Measurements from ENCODE around the gene P2RX3. TPM values are rescaled to one million over a fixed set of nuclear protein-coding genes. Genes with fewer than 3 reads are reported as not detected.

P2RX3 gene
- total and polyA plus RNA-seq, 10 of the 15 experiments (the other 5 are each of a cell fraction or from before 2014, with no cell fraction given), result 0.05 to 0.12 TPM; not detected in 8

- CTCF ChIA-PET, result interaction anchor here (0.6 to 2.3 kb wide), 4 partner anchors 11 to 326 kb away, joined by 3 to 9 read pairs (median 3); no protein-coding TSS in a partner anchor
- no peak overlapping the region for H3K4me3 ChIP-seq
- H3K27me3 ChIP-seq (replicated peaks in 1 of 2; ENCODE audit: control insufficient read depth in 2 of 2, insufficient read depth in 2 of 2, low read length in 1 of 2), result no peaks in the 10 kb centered on the region
- H3K36me3 ChIP-seq (ENCODE audit: control insufficient read depth in 2 of 2, insufficient read depth in 2 of 2, low read length in 1 of 2), result peaks cover 8 to 11% of the 10 kb centered on the region in 2 experiments; a peak in 3 of 4 replicates
- H4K20me1 ChIP-seq (ENCODE audit: control insufficient read depth, insufficient read depth), result no peaks in the 10 kb centered on the region
- H3K79me2 ChIP-seq (ENCODE audit: control insufficient read depth, insufficient read depth, low read length), result no peaks in the 10 kb centered on the region
- in situ Hi-C loops (cut with MboI), result no loop called here
- BruUV-seq (replicated peaks), result TSS peak; percentile 43
- H3K9ac ChIP-seq (ENCODE audit: control insufficient read depth, insufficient read depth, low read length), result no peak overlapping the region
- no peak overlapping the region for H3K27ac ChIP-seq (ENCODE audit: control insufficient read depth, insufficient read depth)
- RAD21 ChIA-PET (ENCODE audit: unreplicated experiment), result interaction anchor here (0.6 to 1.7 kb wide), 6 partner anchors 10 to 208 kb away, joined by 3 to 8 read pairs (median 3); partner anchors contain the start of gene TIMM10
- intact Hi-C loops (cut with micrococcal nuclease; ENCODE audit: unreplicated experiment), result no loop called here
- H3K4me1 ChIP-seq (ENCODE audit: control insufficient read depth, insufficient read depth, low read length), result peaks cover 22% of the 10 kb centered on the region
- FAIRE-seq (no peak), DNase-seq (ENCODE audit: low read depth, low spot score) (no peak), ATAC-seq (peak; percentile 45)
- POLR2A ChIA-PET, result interaction anchor here (0.6 to 1.6 kb wide), 5 partner anchors 13 to 105 kb away, joined by 3 to 4 read pairs (median 3); partner anchors contain the start of gene SSRP1
- SMC1A ChIA-PET (ENCODE audit: uncharacterized antibody, unreplicated experiment), result interaction anchor here (1.2 to 2.4 kb wide), 2 partner anchors 9 to 11 kb away, joined by 3 to 9 read pairs; no protein-coding TSS in a partner anchor
- no peak overlapping the region for H2AFZ ChIP-seq (ENCODE audit: control insufficient read depth, low read depth, low read length)
- no peaks in the 10 kb centered on the region for H3K9me3 ChIP-seq (replicated peaks; ENCODE audit: control insufficient read depth, insufficient read depth, low read length)
- TF ChIP-seq RELB (IDR thresholded peaks at IDR 0.05; ENCODE audit: low read depth), result peak; percentile 73
- peak; percentile 64 to 70 for TF ChIP-seq IKZF2 (IDR thresholded peaks at IDR 0.05)
- 0 out of 2 replicates have a peak, but pooled peaks have one; percentile 17 for TF ChIP-seq HDGF (IDR thresholded peaks at IDR 0.05)
- 0 out of 2 replicates have a peak, but pooled peaks have one; percentile 23 for TF ChIP-seq SMARCA5 (IDR thresholded peaks at IDR 0.05)
- TF ChIP-seq ZNF384 (IDR thresholded peaks at IDR 0.05; ENCODE audit: borderline replicate concordance, low read depth, low read length), result no peak
- TF ChIP-seq PRDM15 (CRISPR knock-in tag; IDR thresholded peaks at IDR 0.05), result no peak
- no peak for TF ChIP-seq SRF (IDR thresholded peaks at IDR 0.05; ENCODE audit: low read depth in 2 of 2, low read length in 2 of 2)
- TF ChIP-seq IKZF1 (conservative IDR thresholded peaks at IDR 0.05), result peak; percentile 68
- no peak for TF ChIP-seq MXI1 (IDR thresholded peaks at IDR 0.05; ENCODE audit: low read depth, low read length)
- no peak for TF ChIP-seq BMI1 (IDR thresholded peaks at IDR 0.05; ENCODE audit: borderline replicate concordance)
- TF ChIP-seq NBN (IDR thresholded peaks at IDR 0.05), result peak; percentile 19; the same call in 1 of the 2 replicates
- TF ChIP-seq BHLHE40 (IDR thresholded peaks at IDR 0.05; ENCODE audit: borderline replicate concordance in 1 of 2, low read depth in 2 of 2, low read length in 1 of 2), result peak in 1 of 2 experiments; percentile 5; a peak in 1 of 4 replicates
- peak overlapping the region; percentile 38; the same call in 1 of the 2 replicates for H3K4me2 ChIP-seq (ENCODE audit: control insufficient read depth, insufficient read depth)
- 54% methylated on average over 11 of the region's 13 CpGs for WGBS (ENCODE audit: insufficient coverage, insufficient replicate concordance, low lambda C conversion rate, missing lambda C conversion rate)
Observed at GRCh38 chr11:57322256-57323166, 15.6 kb upstream of the P2RX3 start.
